Measurements from ENCODE around the gene FHIT.

DNA sequence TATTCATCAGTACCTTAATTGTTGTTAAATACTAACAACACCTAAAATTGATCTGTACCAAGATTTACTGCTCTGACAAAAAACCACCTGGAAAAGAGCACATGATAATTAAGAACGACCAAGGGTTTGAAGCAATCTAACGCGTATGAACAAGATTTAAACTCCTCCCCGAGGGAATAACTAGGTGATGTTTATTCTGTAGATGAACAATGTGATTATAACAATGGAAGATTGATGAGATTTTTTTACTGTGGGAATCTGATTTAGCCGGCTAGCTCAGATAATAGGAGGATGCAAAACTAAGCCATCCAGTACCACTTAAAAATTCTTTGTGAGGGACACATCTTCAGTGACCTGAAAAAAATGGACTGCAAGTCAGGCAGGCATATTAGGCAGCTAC is 222.1 kb downstream of the FHIT start:
- TF ChIP-seq, protein P1, sequence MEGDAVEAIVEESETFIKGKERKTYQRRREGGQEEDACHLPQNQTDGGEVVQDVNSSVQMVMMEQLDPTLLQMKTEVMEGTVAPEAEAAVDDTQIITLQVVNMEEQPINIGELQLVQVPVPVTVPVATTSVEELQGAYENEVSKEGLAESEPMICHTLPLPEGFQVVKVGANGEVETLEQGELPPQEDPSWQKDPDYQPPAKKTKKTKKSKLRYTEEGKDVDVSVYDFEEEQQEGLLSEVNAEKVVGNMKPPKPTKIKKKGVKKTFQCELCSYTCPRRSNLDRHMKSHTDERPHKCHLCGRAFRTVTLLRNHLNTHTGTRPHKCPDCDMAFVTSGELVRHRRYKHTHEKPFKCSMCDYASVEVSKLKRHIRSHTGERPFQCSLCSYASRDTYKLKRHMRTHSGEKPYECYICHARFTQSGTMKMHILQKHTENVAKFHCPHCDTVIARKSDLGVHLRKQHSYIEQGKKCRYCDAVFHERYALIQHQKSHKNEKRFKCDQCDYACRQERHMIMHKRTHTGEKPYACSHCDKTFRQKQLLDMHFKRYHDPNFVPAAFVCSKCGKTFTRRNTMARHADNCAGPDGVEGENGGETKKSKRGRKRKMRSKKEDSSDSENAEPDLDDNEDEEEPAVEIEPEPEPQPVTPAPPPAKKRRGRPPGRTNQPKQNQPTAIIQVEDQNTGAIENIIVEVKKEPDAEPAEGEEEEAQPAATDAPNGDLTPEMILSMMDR (IDR thresholded peaks at IDR 0.05), result no peak
- no peak for TF ChIP-seq POLR2A (IDR thresholded peaks at IDR 0.05)

All from Peyer's patch (tissue), 4 donors.